Heart left ventricle (tissue), 16 donors: ENCODE measurements around the gene MAN2A1. TPM values are rescaled to one million over a fixed set of nuclear protein-coding genes. Genes with fewer than 3 reads are reported as not detected.

Experiments
- ATAC-seq, 4 donors: fragments of 200-7000 bp; cut with Tn5 transposase; one replicate each; pipeline ENCODE4 v1.9.1; 2020 to 2022; ENCODE audit warnings: moderate library complexity in 4 of 4, mild to moderate bottlenecking in 3 of 4, moderate number of reproducible peaks in 1 of 4
- DNase-seq, 5 donors: peaks; one replicate each; pipeline ENCODE4 v3.0.0-alpha.2; 2020
- H3K27ac ChIP-seq, 12 donors: fragments of 200-600 bp; sonication (generic) in 4 of 12; one replicate each; pipeline versions ENCODE4 v1.5.0 to v1.8.0; 2016 to 2022; ENCODE audit warnings: mild to moderate bottlenecking in 2 of 12
- H3K27me3 ChIP-seq, 9 donors: fragments of 200-600 bp; sonication (generic) in 2 of 9; one replicate each; pipeline versions ENCODE4 v1.5.1 to v1.8.0; 2016 to 2022; ENCODE audit warnings: mild to moderate bottlenecking in 3 of 9
- H3K36me3 ChIP-seq, 9 donors: fragments of 200-600 bp; sonication (generic) in 2 of 9; one replicate each; pipeline versions ENCODE4 v1.5.0 to v1.8.0; 2018 to 2022; ENCODE audit warnings: mild to moderate bottlenecking in 2 of 9
- H3K4me1 ChIP-seq, 12 donors: fragments of 200-600 bp; sonication (generic) in 4 of 12; one replicate each; pipeline versions ENCODE4 v1.5.0 to v1.8.0; 2016 to 2022; ENCODE audit warnings: mild to moderate bottlenecking in 3 of 12
- H3K4me3 ChIP-seq, 12 donors: fragments of 200-600 bp; sonication (generic) in 4 of 12; one replicate each; pipeline versions ENCODE4 v1.5.0 to v1.8.0; 2017 to 2022; ENCODE audit warnings: mild to moderate bottlenecking in 9 of 12, moderate library complexity in 4 of 12
- H3K9me3 ChIP-seq, 12 donors: fragments of 200-600 bp; sonication (generic) in 4 of 12; one replicate each; pipeline versions ENCODE4 v1.5.0 to v1.8.0; 2016 to 2022; ENCODE audit warnings: mild to moderate bottlenecking in 1 of 12
- POLR2A ChIP-seq, 2 donors: fragments of 450-650 bp; IDR thresholded peaks; one replicate each; pipeline ENCODE4 v1.6.1; 2017; ENCODE audit warnings: antibody characterized with exemption in 2 of 2, mild to moderate bottlenecking in 2 of 2, moderate library complexity in 2 of 2
- WGBS, 4 donors: extraction: QIAGEN DNeasy Blood & Tissue Kit in 2 of 4; methylation state at CpG; one replicate each; pipeline versions ENCODE4 v1.1.5 to v1.1.7; 2013 to 2018; 5-methylcytosine and 5-hydroxymethylcytosine counted together
- intact Hi-C, 10 donors: fragments of 100-400 bp; cut with DNase I; formaldehyde crosslinking; loops; one replicate each; pipeline versions ENCODE4 v1.11.1 to v1.14.2; 2022
- polyA plus RNA-seq, 2 donors: library from polyadenylated mRNA; stranded (reverse); fragments of 200-250 nt; gene quantifications; one replicate each; pipeline ENCODE4 v1.2.3, GENCODE V29; 2013
- total RNA-seq, 9 donors: library from RNA; depleted of rRNA in 2 of 9; stranded (reverse); fragments of >200 nt in 2 of 9; fragmentation: NEBNext Ultra II Directional in 3 of 9; extraction: Animal tissue kit (Norgen Biotek cat#: 25700) in 3 of 9; gene quantifications; one replicate each; pipeline versions ENCODE4 v1.1.0 to v1.2.4, GENCODE V29; 2016 to 2023
- TF ChIP-seq, protein P1 (sequence below), 12 donors: fragments of 200-600 bp; sonication (generic) in 4 of 12; IDR thresholded peaks; one replicate each; pipeline versions ENCODE4 v1.5.0 to v1.8.0; 2018 to 2022; ENCODE audit warnings: antibody characterized with exemption in 12 of 12, mild to moderate bottlenecking in 5 of 12
- donor health status: ischemic (EF 13 %, LVEDD 7.1; RV severe dilation, severe dysfunction).
- donor health status: healthy with polysubstance abuse.
- donor health status: DM: no; HTN: yes; CAD: no.
- donor health status: DM: no; HTN: no; CAD: no.
- donor health status: ischemic (EF 25% LVEDD 6.9; RV normal size, moderate dysfunction).
- donor health status: ischemic (EF 25% LVEDD 5.7; RV mildly dilated, moderate dysfunction).
- donor health status: healthy.
- donor health status: DM: yes; HTN: yes; CAD: no.
- donor health status: ischemic (EF 35%, LVEDD 5.7; RV mildly dilated, moderate dysfunction).
- donor health status: nonischemic (EF 11% LVEDD 7.7; RV severe dilation, severe dysfunction).
- donor health status: DM: yes; HTN: yes; CAD: no.
- donor health status: PGD.
- donor health status: ischemic (EF 29% LVEDD 5.4; RV normal size, mild dysfunction).
- donor health status: nonischemic (EF 23%, LVEDD 6.1; RV moderate dilation, normal function).

The MAN2A1 gene
- total and polyA plus RNA-seq, 11 donors = 2.0 to 22.9 (median 7.8) TPM

DNA sequence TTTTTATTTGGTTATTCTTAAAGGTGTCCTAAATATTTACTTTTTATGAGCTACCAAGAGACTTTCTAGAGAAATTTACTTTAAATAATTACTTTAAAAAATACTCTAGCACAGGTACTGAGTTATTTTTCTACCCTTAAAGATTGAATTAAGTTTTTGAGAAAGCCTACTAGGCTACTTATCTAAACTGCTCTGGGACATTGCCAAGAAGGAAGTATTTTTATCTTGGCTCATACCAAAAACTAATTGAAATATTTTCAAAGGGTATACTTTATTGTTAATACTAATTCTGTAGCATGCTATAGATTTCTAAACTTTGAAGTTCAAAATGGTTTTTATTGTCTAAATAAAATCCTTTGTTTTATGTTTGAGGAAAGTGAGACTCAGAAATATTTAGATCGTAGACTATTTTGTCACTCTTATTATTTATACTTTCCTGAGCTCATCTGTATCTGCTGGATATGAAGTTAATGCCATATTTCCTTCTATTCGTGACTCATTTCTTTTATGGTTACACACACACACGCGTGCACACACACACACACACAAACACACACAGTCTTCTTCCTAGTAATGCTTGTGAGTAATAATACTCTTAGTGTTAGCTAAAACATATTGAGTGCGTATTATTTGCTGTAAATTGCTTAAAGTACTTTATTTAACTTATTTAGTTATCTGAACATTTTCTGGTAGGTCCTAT lies 89.5 kb downstream of the MAN2A1 start:
- Histone ChIP-seq H3K4me1 (peaks cover 0 to 6% (median 0%) of the 10 kb centered on the region in 12 donors), H3K9me3 (no peaks in the 10 kb centered on the region), H3K27ac (no peak overlapping the region), H3K36me3 (peaks cover 0 to 37% (median 11%) of the 10 kb centered on the region in 9 donors), H3K27me3 (no peaks in the 10 kb centered on the region), H3K4me3 (no peak overlapping the region)
- TF ChIP-seq, protein P1, sequence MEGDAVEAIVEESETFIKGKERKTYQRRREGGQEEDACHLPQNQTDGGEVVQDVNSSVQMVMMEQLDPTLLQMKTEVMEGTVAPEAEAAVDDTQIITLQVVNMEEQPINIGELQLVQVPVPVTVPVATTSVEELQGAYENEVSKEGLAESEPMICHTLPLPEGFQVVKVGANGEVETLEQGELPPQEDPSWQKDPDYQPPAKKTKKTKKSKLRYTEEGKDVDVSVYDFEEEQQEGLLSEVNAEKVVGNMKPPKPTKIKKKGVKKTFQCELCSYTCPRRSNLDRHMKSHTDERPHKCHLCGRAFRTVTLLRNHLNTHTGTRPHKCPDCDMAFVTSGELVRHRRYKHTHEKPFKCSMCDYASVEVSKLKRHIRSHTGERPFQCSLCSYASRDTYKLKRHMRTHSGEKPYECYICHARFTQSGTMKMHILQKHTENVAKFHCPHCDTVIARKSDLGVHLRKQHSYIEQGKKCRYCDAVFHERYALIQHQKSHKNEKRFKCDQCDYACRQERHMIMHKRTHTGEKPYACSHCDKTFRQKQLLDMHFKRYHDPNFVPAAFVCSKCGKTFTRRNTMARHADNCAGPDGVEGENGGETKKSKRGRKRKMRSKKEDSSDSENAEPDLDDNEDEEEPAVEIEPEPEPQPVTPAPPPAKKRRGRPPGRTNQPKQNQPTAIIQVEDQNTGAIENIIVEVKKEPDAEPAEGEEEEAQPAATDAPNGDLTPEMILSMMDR (IDR thresholded peaks at IDR 0.05) = no peak
- TF ChIP-seq POLR2A (IDR thresholded peaks at IDR 0.05) = no peak
- 54 to 73% (median 60%) methylated on average over 5 of the region's 5 CpGs for WGBS, 4 donors
- ATAC-seq (no peak), DNase-seq (no peak)
- intact Hi-C loops = no loop called here

DNA sequence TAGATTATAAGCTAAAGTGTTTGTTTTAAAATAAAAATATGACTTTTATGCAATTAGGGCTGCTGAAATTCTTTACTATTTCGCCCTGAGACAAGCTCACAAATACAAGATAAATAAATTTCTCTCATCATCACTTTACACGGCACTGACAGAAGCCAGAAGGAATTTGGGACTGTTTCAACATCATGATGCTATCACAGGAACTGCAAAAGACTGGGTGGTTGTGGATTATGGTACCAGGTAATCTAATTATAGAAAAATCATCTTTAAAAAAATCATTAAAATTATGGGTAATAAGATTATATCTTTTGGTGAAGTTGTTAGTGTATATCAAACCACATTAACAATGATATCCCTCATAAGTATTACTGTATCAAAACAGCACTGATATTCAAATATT lies 95.0 kb downstream of the MAN2A1 start:
- Histone ChIP-seq H3K9me3 (no peaks in the 10 kb centered on the region), H3K27me3 (no peaks in the 10 kb centered on the region), H3K4me3 (no peak overlapping the region), H3K27ac (no peak overlapping the region), H3K4me1 (no peaks in the 10 kb centered on the region), H3K36me3 (peaks cover 0 to 27% (median 18%) of the 10 kb centered on the region in 9 donors)
- WGBS, 4 donors = 76 to 86% (median 82%) methylated on average over 2 of the region's 2 CpGs
- TF ChIP-seq POLR2A (IDR thresholded peaks at IDR 0.05) = no peak
- TF ChIP-seq, protein P1 (IDR thresholded peaks at IDR 0.05) = no peak
- ATAC-seq (no peak), DNase-seq (no peak)
- intact Hi-C loops = no loop called here

DNA sequence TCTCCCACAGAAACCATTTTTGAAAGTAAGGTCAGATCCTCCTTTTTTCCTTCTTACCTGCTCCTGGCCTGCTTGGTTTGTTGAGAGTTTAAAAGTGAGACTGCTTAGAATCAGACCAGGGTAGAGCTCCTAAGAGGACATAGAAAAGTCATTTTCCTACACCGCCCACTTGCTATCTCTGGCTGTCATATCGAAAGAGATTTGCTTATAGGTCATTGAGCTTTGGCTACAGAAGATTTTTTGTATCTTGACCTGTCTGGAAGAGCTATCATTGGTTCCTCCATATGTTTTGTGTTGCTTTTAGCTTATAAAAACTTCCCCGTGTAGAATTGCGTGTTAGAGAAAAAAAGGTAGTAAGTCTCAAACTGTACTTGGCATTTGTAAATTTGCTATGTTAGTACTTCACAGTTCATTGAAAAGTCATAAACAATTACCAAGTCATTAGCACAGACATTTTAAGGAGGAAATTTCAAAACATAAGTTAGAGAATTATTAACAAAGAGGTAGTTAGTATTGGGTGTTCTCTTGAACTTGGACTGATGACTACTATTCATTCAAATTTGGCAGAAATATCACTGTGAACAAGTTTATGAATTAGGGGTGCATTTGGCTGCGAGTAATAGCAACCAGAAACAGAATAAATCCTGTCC lies 96.6 kb downstream of the MAN2A1 start:
- Histone ChIP-seq H3K36me3 (peaks cover 0 to 29% (median 19%) of the 10 kb centered on the region in 9 donors), H3K27me3 (no peaks in the 10 kb centered on the region), H3K9me3 (no peaks in the 10 kb centered on the region), H3K27ac (no peak overlapping the region), H3K4me3 (no peak overlapping the region), H3K4me1 (no peaks in the 10 kb centered on the region)
- no peak for DNase-seq
- WGBS, 4 donors = 94 to 97% (median 95%) methylated on average over 5 of the region's 5 CpGs
- TF ChIP-seq POLR2A (IDR thresholded peaks at IDR 0.05) = no peak
- TF ChIP-seq, protein P1 (IDR thresholded peaks at IDR 0.05) = no peak
- no peak for ATAC-seq
- intact Hi-C loops = no loop called here

DNA sequence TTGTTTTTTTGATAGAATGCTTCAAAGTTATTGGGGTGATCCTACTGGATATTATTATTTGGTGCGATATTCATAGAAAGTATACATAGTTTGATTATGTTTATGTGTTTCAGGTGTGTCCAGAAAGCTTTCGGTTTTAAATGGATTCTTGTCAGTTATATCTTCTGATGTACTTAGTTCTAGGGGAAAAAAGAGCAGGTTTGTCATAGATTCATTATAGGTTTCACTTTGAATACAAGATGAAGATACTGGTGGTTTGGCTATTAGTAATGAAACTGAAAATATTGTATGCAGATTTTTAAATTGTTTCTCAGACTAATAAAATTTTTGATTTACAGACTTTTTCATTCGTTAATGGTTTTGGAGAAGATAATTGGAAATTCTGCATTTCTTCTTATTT lies 98.9 kb downstream of the MAN2A1 start:
- no peaks in the 10 kb centered on the region for H3K27me3 ChIP-seq
- no peak overlapping the region for H3K4me3 ChIP-seq
- no peaks in the 10 kb centered on the region for H3K9me3 ChIP-seq
- WGBS, 4 donors = 93 to 97% (median 95%) methylated on average over 3 of the region's 3 CpGs
- TF ChIP-seq POLR2A (IDR thresholded peaks at IDR 0.05) = no peak
- TF ChIP-seq, protein P1 (IDR thresholded peaks at IDR 0.05) = no peak
- DNase-seq (no peak), ATAC-seq (no peak)
- H3K36me3 ChIP-seq = peaks cover 0 to 24% (median 9%) of the 10 kb centered on the region in 9 donors
- no peaks in the 10 kb centered on the region for H3K4me1 ChIP-seq
- intact Hi-C loops = no loop called here
- H3K27ac ChIP-seq = no peak overlapping the region
